PC-9 (cell line): ENCODE measurements around the gene NISCH. TPM values are rescaled to one million over a fixed set of nuclear protein-coding genes. Genes with fewer than 3 reads are reported as not detected.
"Not testable (repeated sequence)": the region's sequence is repeated elsewhere in the genome, so short reads cannot be mapped to it uniquely, and the experiment has no call there.

Experiments
- BruUV-seq: library from RNA; stranded (reverse); fragments of 400-500 nt; replicated peaks from 2 replicates; lab custom pipeline; 2021; lab: Mats Ljungman, UMichigan
- CTCF ChIA-PET: fragments of 300-600 bp; sonication (Branson Sonifier 250); formaldehyde crosslinking; loops from one replicate; lab custom pipeline; 2022; ENCODE audit warnings: antibody characterized with exemption; lab: Charles Lee
- POLR2A ChIA-PET: fragments of 300-600 bp; sonication (Branson Sonifier 250); formaldehyde crosslinking; loops from one replicate; lab custom pipeline; 2022; ENCODE audit warnings: antibody characterized with exemption; ENCODE audit not compliant: unreplicated experiment; lab: Charles Lee
- DNase-seq, 2 experiments: peaks; one replicate each; pipeline versions ENCODE4 v3.0.0 to v3.0.0-alpha.2; 2015 to 2022; ENCODE audit warnings: mixed read lengths in 1 of 2
- H2AFZ ChIP-seq: fragments of 200-600 bp; sonication (generic); 2 replicates; pipeline ENCODE4 v1.8.1; 2017; ENCODE audit warnings: antibody characterized with exemption
- H3F3A ChIP-seq: fragments of 200-600 bp; sonication (generic); 2 replicates; pipeline ENCODE4 v1.8.1; 2017; ENCODE audit warnings: antibody characterized with exemption, mild to moderate bottlenecking, low read depth; ENCODE audit not compliant: insufficient read depth
- H3K27ac ChIP-seq: fragments of 200-600 bp; sonication (generic); 2 replicates; pipeline ENCODE4 v1.6.1; 2016; ENCODE audit warnings: mixed run types
- H3K27me3 ChIP-seq: fragments of 200-600 bp; sonication (generic); 2 replicates; pipeline ENCODE4 v1.6.1; 2016; ENCODE audit warnings: low read depth, mixed run types; ENCODE audit not compliant: insufficient read depth
- H3K36me3 ChIP-seq: fragments of 200-600 bp; sonication (generic); 2 replicates; pipeline ENCODE4 v1.6.1; 2016; ENCODE audit warnings: low read depth, mixed run types
- H3K4me1 ChIP-seq: fragments of 200-600 bp; sonication (generic); replicated peaks from 2 replicates; pipeline ENCODE4 v1.6.1; 2016; ENCODE audit warnings: mixed run types; ENCODE audit not compliant: insufficient read depth
- H3K4me2 ChIP-seq: fragments of 200-600 bp; sonication (generic); 2 replicates; pipeline ENCODE4 v1.6.1; 2017; ENCODE audit warnings: mixed run types
- H3K4me3 ChIP-seq: fragments of 200-600 bp; sonication (generic); 2 replicates; pipeline ENCODE4 v1.6.1; 2016; ENCODE audit warnings: mixed run types
- H3K79me2 ChIP-seq: fragments of 200-600 bp; sonication (generic); 2 replicates; pipeline ENCODE4 v1.6.1; 2017; ENCODE audit warnings: low read depth, mixed run types
- H3K9me2 ChIP-seq: fragments of 200-600 bp; sonication (generic); 2 replicates; pipeline ENCODE4 v1.8.1; 2017; ENCODE audit warnings: mild to moderate bottlenecking; ENCODE audit not compliant: insufficient read depth
- H3K9me3 ChIP-seq: fragments of 200-600 bp; sonication (generic); 2 replicates; pipeline ENCODE4 v1.8.1; 2016; ENCODE audit warnings: low read depth; ENCODE audit not compliant: insufficient read depth
- H4K20me1 ChIP-seq: fragments of 200-600 bp; sonication (generic); 2 replicates; pipeline ENCODE4 v1.8.1; 2017; ENCODE audit not compliant: insufficient read depth
- EZH2 ChIP-seq: fragments of 200-600 bp; sonication (generic); IDR thresholded peaks from 2 replicates; pipeline ENCODE4 v1.8.0; 2017; ENCODE audit warnings: antibody characterized with exemption, low read depth
- intact Hi-C: fragments of 100-400 bp; cut with micrococcal nuclease; formaldehyde crosslinking; loops from one replicate; pipeline ENCODE4 v1.10.0; 2022; ENCODE audit not compliant: unreplicated experiment
- total RNA-seq: library from RNA; stranded (reverse); gene quantifications from 2 replicates; pipeline ENCODE4 v1.2.3, GENCODE V29; 2021
- TF ChIP-seq, protein P1 (sequence below): fragments of 200-600 bp; sonication (generic); conservative IDR thresholded peaks from 2 replicates; pipeline ENCODE4 v1.6.1; 2017; ENCODE audit warnings: mixed run types, antibody characterized with exemption, mild to moderate bottlenecking, moderate library complexity

NISCH gene
- total RNA-seq, 1 experiment from 2014 or later, result 66.1 TPM

DNA sequence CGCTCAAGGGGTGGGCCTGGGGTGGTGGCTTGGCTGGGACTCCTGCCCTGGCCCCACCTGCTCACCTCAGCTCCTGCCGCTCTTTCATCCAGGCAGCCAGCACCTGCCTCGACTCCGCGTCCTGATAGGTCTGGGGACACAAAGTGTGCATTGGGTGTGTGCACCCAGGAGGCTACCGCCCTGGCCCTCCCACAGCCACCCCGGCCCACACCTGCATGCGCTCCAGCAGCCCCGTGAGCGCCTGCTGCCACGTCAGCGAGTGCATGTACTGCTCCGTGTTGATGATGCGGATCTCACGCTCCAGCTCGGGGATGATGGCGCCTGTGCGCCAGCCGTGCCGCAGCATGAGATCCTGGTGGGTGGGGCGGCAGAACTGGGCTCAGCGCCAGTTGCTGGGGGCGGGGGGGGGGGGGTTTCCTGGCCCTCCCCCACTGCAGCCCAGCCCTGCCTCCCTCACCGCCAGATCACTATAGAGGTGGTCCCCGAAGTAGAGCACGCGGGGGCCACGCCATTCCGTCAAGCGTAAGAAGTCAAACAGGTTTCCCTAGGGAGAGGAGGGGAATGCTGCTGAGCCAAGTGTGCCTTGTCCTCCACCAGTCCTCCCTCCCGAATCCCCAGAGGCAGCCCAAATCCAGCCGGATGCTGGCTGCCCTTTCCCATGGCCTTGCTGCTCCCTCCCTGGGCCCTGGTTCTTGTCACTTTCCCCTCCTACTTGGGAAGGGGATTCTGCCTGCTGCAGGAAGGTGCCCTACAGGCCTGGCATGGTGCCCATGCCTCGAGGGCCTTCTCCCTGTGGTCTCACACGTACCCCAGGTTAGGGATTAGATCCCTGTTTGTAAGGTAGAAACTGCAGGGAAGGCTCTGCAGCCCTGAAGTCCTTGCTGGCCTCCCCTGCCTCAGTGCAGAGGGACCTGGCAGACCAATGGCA, 69.6 kb downstream of the NISCH start:
- no peaks in the 10 kb centered on the region for H3K79me2 ChIP-seq
- H2AFZ ChIP-seq, result no peak overlapping the region
- no peak overlapping the region for H3K4me3 ChIP-seq
- no peak overlapping the region for H3K4me2 ChIP-seq
- intact Hi-C loops, result no loop called here
- DNase-seq, result peak in 1 of 2 experiments; percentile 43
- H3K36me3 ChIP-seq, result no peaks in the 10 kb centered on the region
- POLR2A ChIA-PET, result interaction anchor here (0.5 to 0.6 kb wide), 2 partner anchors 11 to 29 kb away, joined by 3 read pairs; partner anchors contain the start of gene UQCC5
- H3K9me2 ChIP-seq, result no peaks in the 10 kb centered on the region
- no peaks in the 10 kb centered on the region for H4K20me1 ChIP-seq
- no TSS peak for BruUV-seq
- H3K27ac ChIP-seq, result 0 out of 2 replicates have a peak overlapping the region, but pooled peaks have one; percentile 23
- H3F3A ChIP-seq, result peaks cover 7% of the 10 kb centered on the region; the same call in 1 of the 2 replicates
- TF ChIP-seq, protein P1, sequence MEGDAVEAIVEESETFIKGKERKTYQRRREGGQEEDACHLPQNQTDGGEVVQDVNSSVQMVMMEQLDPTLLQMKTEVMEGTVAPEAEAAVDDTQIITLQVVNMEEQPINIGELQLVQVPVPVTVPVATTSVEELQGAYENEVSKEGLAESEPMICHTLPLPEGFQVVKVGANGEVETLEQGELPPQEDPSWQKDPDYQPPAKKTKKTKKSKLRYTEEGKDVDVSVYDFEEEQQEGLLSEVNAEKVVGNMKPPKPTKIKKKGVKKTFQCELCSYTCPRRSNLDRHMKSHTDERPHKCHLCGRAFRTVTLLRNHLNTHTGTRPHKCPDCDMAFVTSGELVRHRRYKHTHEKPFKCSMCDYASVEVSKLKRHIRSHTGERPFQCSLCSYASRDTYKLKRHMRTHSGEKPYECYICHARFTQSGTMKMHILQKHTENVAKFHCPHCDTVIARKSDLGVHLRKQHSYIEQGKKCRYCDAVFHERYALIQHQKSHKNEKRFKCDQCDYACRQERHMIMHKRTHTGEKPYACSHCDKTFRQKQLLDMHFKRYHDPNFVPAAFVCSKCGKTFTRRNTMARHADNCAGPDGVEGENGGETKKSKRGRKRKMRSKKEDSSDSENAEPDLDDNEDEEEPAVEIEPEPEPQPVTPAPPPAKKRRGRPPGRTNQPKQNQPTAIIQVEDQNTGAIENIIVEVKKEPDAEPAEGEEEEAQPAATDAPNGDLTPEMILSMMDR, result no peak
- no peak for TF ChIP-seq EZH2
- CTCF ChIA-PET, result no interaction called here
- peaks cover 9% of the 10 kb centered on the region; the same call in 1 of the 2 replicates for H3K4me1 ChIP-seq
- H3K9me3 ChIP-seq, result no peaks in the 10 kb centered on the region
- H3K27me3 ChIP-seq, result no peaks in the 10 kb centered on the region

DNA sequence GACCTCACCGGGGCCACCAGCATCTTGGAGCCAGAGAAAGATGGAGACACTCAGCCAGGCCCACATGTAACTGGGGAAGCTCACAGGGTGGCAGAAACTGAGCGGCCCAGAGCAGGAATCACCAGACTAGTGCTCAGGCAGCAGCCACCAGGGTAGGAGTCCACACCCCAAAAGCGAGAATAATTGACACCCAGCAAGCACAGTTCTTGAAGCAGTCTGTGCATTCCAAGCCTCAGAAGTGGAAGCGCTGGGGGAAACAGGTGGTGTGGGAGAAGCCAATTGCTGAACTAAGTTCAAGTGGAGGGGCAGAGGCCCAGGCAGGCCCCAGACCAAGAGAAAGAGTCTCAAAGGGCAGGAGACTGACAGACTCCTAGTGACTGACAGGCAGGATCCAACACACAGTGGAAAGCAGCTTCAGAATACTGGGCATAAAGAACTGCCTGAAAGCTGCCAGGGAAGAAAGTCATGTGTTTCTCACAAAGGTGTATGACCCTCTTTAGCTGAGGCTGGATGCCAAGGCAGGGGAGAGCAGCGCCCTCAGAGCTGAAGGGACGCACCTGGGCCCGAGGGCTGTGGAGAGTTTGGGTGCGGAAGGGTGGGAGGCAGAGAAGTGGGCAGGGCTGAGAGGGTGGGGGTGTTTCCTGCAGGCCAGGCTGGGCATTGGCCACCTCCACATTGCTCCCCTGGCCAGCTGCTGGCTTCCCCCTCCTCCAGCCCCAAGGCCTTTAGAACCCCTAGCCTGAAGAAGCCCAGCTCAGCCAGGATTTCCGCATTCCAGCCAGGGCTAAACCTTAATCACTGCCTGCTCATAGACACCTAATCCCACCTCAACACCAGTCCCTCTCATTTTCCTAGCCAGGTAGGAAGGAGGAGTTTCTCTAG, 70.5 kb downstream of the NISCH start:
- no TSS peak for BruUV-seq
- Histone ChIP-seq H3K79me2 (no peaks in the 10 kb centered on the region), H3K27me3 (no peaks in the 10 kb centered on the region), H3F3A (peaks cover 7% of the 10 kb centered on the region; the same call in 1 of the 2 replicates), H3K36me3 (no peaks in the 10 kb centered on the region), H3K27ac (0 out of 2 replicates have a peak overlapping the region, but pooled peaks have one; percentile 23), H2AFZ (no peak overlapping the region), H3K4me1 (peaks cover 9% of the 10 kb centered on the region; the same call in 1 of the 2 replicates), H3K9me3 (no peaks in the 10 kb centered on the region), H3K9me2 (no peaks in the 10 kb centered on the region), H3K4me3 (no peak overlapping the region), H3K4me2 (0 out of 2 replicates have a peak overlapping the region, but pooled peaks have one; percentile 4), H4K20me1 (no peaks in the 10 kb centered on the region)
- intact Hi-C loops, result loop anchor here (2.0 kb wide), 2 partner anchors 71 to 145 kb away; partner anchors contain the start of genes NISCH and TNNC1
- CTCF ChIA-PET, result no interaction called here
- peak; percentile 86 to 94 for DNase-seq
- POLR2A ChIA-PET, result interaction anchor here (0.6 to 1.1 kb wide), 5 partner anchors 10 to 249 kb away, joined by 3 to 7 read pairs (median 3); partner anchors contain the start of gene UQCC5
- TF ChIP-seq, protein P1, result no peak
- TF ChIP-seq EZH2, result no peak

DNA sequence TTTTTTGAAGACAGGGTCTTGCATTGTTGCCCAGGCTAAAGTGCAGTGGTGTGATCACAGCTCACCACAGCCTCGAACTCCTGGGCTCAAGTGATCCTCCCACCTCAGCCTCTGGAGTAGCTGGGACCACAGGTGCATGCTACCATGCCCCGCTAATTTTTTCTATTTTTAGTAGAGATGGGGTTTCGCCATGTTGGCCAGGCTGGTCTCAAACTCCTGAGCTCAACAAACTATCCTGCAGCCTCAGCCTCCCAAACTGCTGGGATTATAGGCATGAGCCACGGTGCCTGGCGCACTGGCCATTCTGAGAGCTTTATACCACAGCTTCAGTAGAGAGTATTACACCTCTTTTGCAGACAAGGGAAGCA, 71.3 kb downstream of the NISCH start:
- POLR2A ChIA-PET, result interaction anchor here (0.6 to 1.1 kb wide), 4 partner anchors 10 to 250 kb away, joined by 3 to 7 read pairs (median 4); partner anchors contain the start of gene UQCC5
- not testable (repeated sequence) for H4K20me1 ChIP-seq

More for the DNA sequence above, 71.3 kb downstream of the NISCH start:
- H3K27ac ChIP-seq, DNase-seq, H3F3A ChIP-seq, H2AFZ ChIP-seq, H3K9me2 ChIP-seq, H3K36me3 ChIP-seq, H3K9me3 ChIP-seq, H3K79me2 ChIP-seq, BruUV-seq, H3K4me1 ChIP-seq, H3K4me3 ChIP-seq, H3K27me3 ChIP-seq: not testable (repeated sequence)
- H3K4me2 ChIP-seq, result 0 out of 2 replicates have a peak overlapping the region, but pooled peaks have one; percentile 4
- intact Hi-C loops, result loop anchor here (2.0 kb wide), 2 partner anchors 72 to 144 kb away; partner anchors contain the start of genes NISCH and TNNC1
- CTCF ChIA-PET, result interaction anchor here (0.6 kb wide), 1 partner anchor 125 kb away, joined by 3 read pairs; no protein-coding TSS in a partner anchor
